Naive thymus-derived CD4-positive, alpha-beta T cell (primary cell): ENCODE measurements around the gene RNF225. TPM values are rescaled to one million over a fixed set of nuclear protein-coding genes. Genes with fewer than 3 reads are reported as not detected.

ENCODE experiments used
- ATAC-seq: fragments of 150-1000 bp; cut with Tn5 transposase; 2 replicates; pipeline ENCODE4 v1.10.0; 2021; ENCODE audit warnings: mild to moderate bottlenecking, moderate library complexity
- CTCF ChIA-PET: fragments of 350-600 bp; sonication (Branson Sonifier 250); formaldehyde crosslinking; loops from one replicate; lab custom pipeline; 2021; ENCODE audit warnings: antibody characterized with exemption; lab: Charles Lee
- POLR2A ChIA-PET: fragments of 350-600 bp; sonication (Branson Sonifier 250); formaldehyde crosslinking; loops from one replicate; lab custom pipeline; 2021; ENCODE audit warnings: antibody characterized with exemption, inconsistent platforms; lab: Charles Lee
- DNase-seq, 9 donors: peaks; one replicate each; pipeline versions ENCODE4 v3.0.0 to v3.0.0-alpha.2; 2020 to 2022; ENCODE audit warnings: mixed read lengths in 1 of 9
- H3K27ac ChIP-seq: one replicate; pipeline ENCODE4 v1.7.0; 2013; ENCODE audit warnings: mild to moderate bottlenecking, low read depth, low read length, moderate library complexity
- H3K27me3 ChIP-seq, 2 donors: one replicate each; pipeline ENCODE4 v1.7.0; 2013; ENCODE audit warnings: low read length in 2 of 2, mild to moderate bottlenecking in 2 of 2, moderate library complexity in 2 of 2; ENCODE audit not compliant: control insufficient read depth in 2 of 2, insufficient read depth in 2 of 2
- H3K36me3 ChIP-seq, 3 experiments: 1 replicate in 2 of 3; 2 replicates in 1 of 3; pipeline ENCODE4 v1.7.0; 2013; ENCODE audit warnings: low read length in 3 of 3, mild to moderate bottlenecking in 3 of 3, moderate library complexity in 1 of 3; ENCODE audit not compliant: insufficient read depth in 3 of 3, control insufficient read depth in 2 of 3
- H3K4me1 ChIP-seq, 2 donors: one replicate each; pipeline ENCODE4 v1.7.0; 2013; ENCODE audit warnings: low read length in 2 of 2, mild to moderate bottlenecking in 2 of 2, moderate library complexity in 1 of 2; ENCODE audit not compliant: control insufficient read depth in 2 of 2, insufficient read depth in 2 of 2
- H3K4me3 ChIP-seq: 2 replicates; pipeline ENCODE4 v1.7.0; 2013; ENCODE audit warnings: mild to moderate bottlenecking, low read length
- H3K9me3 ChIP-seq, 3 experiments: 1 replicate in 2 of 3; 2 replicates in 1 of 3; pipeline ENCODE4 v1.7.0; 2013; ENCODE audit warnings: low read length in 3 of 3; ENCODE audit not compliant: control insufficient read depth in 2 of 3
- H3K27ac Mint-ChIP-seq, 9 donors: one replicate each; pipeline ENCODE4 v1.8.0; 2020 to 2022; ENCODE audit warnings: mixed read lengths in 9 of 9, mild to moderate bottlenecking in 8 of 9, moderate library complexity in 5 of 9, inconsistent platforms in 2 of 9
- H3K27me3 Mint-ChIP-seq, 5 donors: one replicate each; pipeline ENCODE4 v1.8.0; 2021 to 2022; ENCODE audit warnings: mixed read lengths in 5 of 5, mild to moderate bottlenecking in 1 of 5
- H3K36me3 Mint-ChIP-seq, 5 donors: one replicate each; pipeline ENCODE4 v1.8.0; 2020 to 2022; ENCODE audit warnings: mixed read lengths in 5 of 5, mild to moderate bottlenecking in 3 of 5, inconsistent platforms in 1 of 5
- H3K4me1 Mint-ChIP-seq, 7 donors: one replicate each; pipeline ENCODE4 v1.8.0; 2020 to 2022; ENCODE audit warnings: mixed read lengths in 7 of 7, mild to moderate bottlenecking in 3 of 7, inconsistent platforms in 1 of 7
- H3K4me3 Mint-ChIP-seq, 10 donors: one replicate each; pipeline ENCODE4 v1.8.0; 2020 to 2022; ENCODE audit warnings: mild to moderate bottlenecking in 10 of 10, mixed read lengths in 10 of 10, moderate library complexity in 6 of 10, inconsistent platforms in 2 of 10
- H3K9me3 Mint-ChIP-seq, 11 donors: one replicate each; pipeline ENCODE4 v1.8.0; 2020 to 2022; ENCODE audit warnings: mixed read lengths in 11 of 11, mild to moderate bottlenecking in 4 of 11, inconsistent platforms in 1 of 11, moderate library complexity in 1 of 11
- intact Hi-C, 2 donors: fragments of 100-400 bp; cut with micrococcal nuclease; formaldehyde crosslinking; loops; one replicate each; pipeline ENCODE4 v1.15.1; 2023
- polyA plus RNA-seq, 2 donors: library from polyadenylated mRNA; unstranded; fragments of 300-500 nt; fragmentation: Illumina TruSeq; gene quantifications; one replicate each; pipeline ENCODE4 v1.2.3, GENCODE V29; 2021
- total RNA-seq, 6 experiments: library from RNA in 5 of 6; stranded (reverse) in 5 of 6; gene quantifications; 1 replicate in 5 of 6; 2 replicates in 1 of 6; pipeline ENCODE4 v1.2.3 and lab custom pipeline; 2021 to 2026

Gene RNF225
- total and polyA plus RNA-seq, 7 experiments from 2014 or later, result 0.32 to 0.53 (median 0.50) TPM; not detected in 3

GRCh38 chr19:58361900-58362271 is 33.6 kb upstream of the RNF225 start:
- Mint-ChIP-seq H3K4me3 (peak overlapping the region; percentile 89 to 99 (median 95)), H3K9me3 (no peaks in the 10 kb centered on the region), H3K27me3 (peaks cover 0 to 5% (median 0%) of the 10 kb centered on the region in 5 donors), H3K36me3 (no peaks in the 10 kb centered on the region), H3K27ac (peak overlapping the region; percentile 71 to 96 (median 90)), H3K4me1 (peaks cover 7 to 23% (median 11%) of the 10 kb centered on the region in 7 donors)
- peak; percentile 13 for ATAC-seq
- intact Hi-C loops, result loop anchor here (1.0 to 2.0 kb wide), 16 partner anchors 15 to 999 kb away; partner anchors contain the start of genes ERVK3-1 (in 2 of the 2), RPS5 (in 2 of the 2), ZNF132 (in 2 of the 2) and ZNF584 (in 2 of the 2)
- ChIA-PET CTCF (interaction anchor here (0.6 kb wide), 1 partner anchor 29 kb away, joined by 3 read pairs; no protein-coding TSS in a partner anchor), POLR2A (interaction anchor here (1.2 to 5.1 kb wide), 13 partner anchors 11 to 178 kb away, joined by 4 to 34 read pairs (median 8); partner anchors contain the start of genes ERVK3-1, RPS5, ZNF274 and ZNF324)
- Histone ChIP-seq H3K27me3 (no peaks in the 10 kb centered on the region), H3K36me3 (peaks cover 0 to 4% (median 0%) of the 10 kb centered on the region in 3 experiments), H3K9me3 (no peaks in the 10 kb centered on the region), H3K4me1 (peaks cover 5 to 8% of the 10 kb centered on the region in 2 donors), H3K4me3 (peak overlapping the region; percentile 99), H3K27ac (peak overlapping the region; percentile 78)
- peak in 1 of 9 donors; percentile 60 for DNase-seq

- peaks cover 5 to 7% of the 10 kb centered on the region in 2 donors for H3K4me1 ChIP-seq
- H3K9me3 Mint-ChIP-seq, result no peaks in the 10 kb centered on the region
- peaks cover 7 to 21% (median 11%) of the 10 kb centered on the region in 7 donors for H3K4me1 Mint-ChIP-seq
- peaks cover 0 to 4% (median 0%) of the 10 kb centered on the region in 3 experiments for H3K36me3 ChIP-seq
- no peaks in the 10 kb centered on the region for H3K27me3 ChIP-seq
- ChIA-PET POLR2A (interaction anchor here (0.7 to 5.1 kb wide), 24 partner anchors 11 to 360 kb away, joined by 3 to 34 read pairs (median 4); partner anchors contain the start of genes ERVK3-1, RNF225, RPS5 and ZBTB45), CTCF (interaction anchor here (0.6 to 0.9 kb wide), 2 partner anchors 17 to 29 kb away, joined by 3 read pairs; no protein-coding TSS in a partner anchor)
- H3K27ac Mint-ChIP-seq, result peak within 1 kb of the TSS; percentile 71 to 96 (median 90)
- DNase-seq (peak; percentile 91 to 96 (median 95)), ATAC-seq (peak; percentile 92)
- no peaks in the 10 kb centered on the region for H3K36me3 Mint-ChIP-seq
- no peaks in the 10 kb centered on the region for H3K9me3 ChIP-seq
- H3K4me3 ChIP-seq, result peak within 1 kb of the TSS; percentile 99
- H3K27ac ChIP-seq, result peak within 1 kb of the TSS; percentile 78
- intact Hi-C loops, result loop anchor here (1.0 to 2.0 kb wide), 16 partner anchors 15 to 999 kb away; partner anchors contain the start of genes ERVK3-1 (in 2 of the 2), RPS5 (in 2 of the 2), ZNF132 (in 2 of the 2) and ZNF584 (in 2 of the 2)
- peak within 1 kb of the TSS; percentile 89 to 99 (median 95) for H3K4me3 Mint-ChIP-seq
- peaks cover 0 to 5% (median 0%) of the 10 kb centered on the region in 5 donors for H3K27me3 Mint-ChIP-seq
Measured at GRCh38 chr19:58362272-58362994, 33.0 kb upstream of the RNF225 start, which contains the start of gene ZNF497. Gene ZNF497, minus strand, starts transcription at chr19:58362751. Its CDS starts 5,116 bp downstream, at chr19:58357635.

GRCh38 chr19:58364146-58364545 is 31.3 kb upstream of the RNF225 start:
- DNase-seq, result no peak
- ChIA-PET CTCF (interaction anchor here (0.6 kb wide), 1 partner anchor 85 kb away, joined by 4 read pairs; no protein-coding TSS in a partner anchor), POLR2A (interaction anchor here (1.0 to 5.1 kb wide), 6 partner anchors 9 to 181 kb away, joined by 3 to 34 read pairs (median 8); partner anchors contain the start of genes ZNF274 and ZSCAN22)
- H3K27ac ChIP-seq, result no peak overlapping the region
- H3K4me3 ChIP-seq, result no peak overlapping the region
- peaks cover 0 to 4% (median 0%) of the 10 kb centered on the region in 3 experiments for H3K36me3 ChIP-seq
- Mint-ChIP-seq H3K4me3 (peak overlapping the region in 6 of 10 donors; percentile 17 to 52 (median 35)), H3K36me3 (no peaks in the 10 kb centered on the region), H3K4me1 (peaks cover 7 to 17% (median 11%) of the 10 kb centered on the region in 7 donors), H3K27ac (no peak overlapping the region), H3K27me3 (peaks cover 0 to 2% (median 0%) of the 10 kb centered on the region in 5 donors), H3K9me3 (no peaks in the 10 kb centered on the region)
- H3K9me3 ChIP-seq, result no peaks in the 10 kb centered on the region
- peaks cover 4 to 5% of the 10 kb centered on the region in 2 donors for H3K4me1 ChIP-seq
- intact Hi-C loops, result no loop called here
- no peak for ATAC-seq
- no peaks in the 10 kb centered on the region for H3K27me3 ChIP-seq

DNA sequence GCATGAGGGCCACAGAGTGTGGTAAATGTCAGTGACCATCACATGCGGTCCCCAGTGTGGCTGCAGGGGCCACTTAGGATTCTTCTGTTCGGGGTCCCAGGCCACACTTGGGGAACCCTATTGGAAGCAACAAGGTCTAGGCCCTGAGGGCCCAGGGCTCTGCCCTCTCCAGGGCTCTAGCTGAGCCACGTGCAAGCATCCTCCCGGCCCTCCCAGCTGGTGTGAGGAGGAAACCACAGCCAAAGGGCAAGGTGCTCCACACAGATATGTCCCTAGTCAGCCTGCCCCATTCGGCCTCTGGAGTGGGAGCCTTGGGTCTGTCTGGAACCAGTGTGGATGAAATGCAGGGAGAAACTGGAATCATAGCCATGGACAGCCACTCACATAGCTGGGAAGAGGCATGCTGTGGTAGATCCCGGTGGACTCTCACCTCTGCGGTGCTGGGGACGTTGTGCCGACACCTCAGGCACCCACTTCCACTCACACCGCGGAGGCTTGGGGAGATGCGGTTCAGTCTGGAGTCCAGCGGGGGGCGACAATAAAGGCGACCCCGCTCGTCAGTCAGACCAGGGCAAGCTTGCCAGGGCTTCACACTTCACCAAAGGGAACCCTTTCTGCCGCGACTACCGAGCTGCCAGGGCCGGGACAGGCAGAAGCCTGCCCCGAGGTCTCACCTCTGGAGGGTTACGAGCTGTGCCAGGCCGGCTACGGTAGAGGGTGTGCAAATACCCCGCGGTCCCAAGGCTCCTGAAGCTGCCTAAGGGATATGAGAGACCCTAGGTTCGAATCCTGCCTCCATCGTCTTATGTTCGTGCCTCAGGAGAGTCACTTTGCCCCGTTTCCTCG is 28.6 kb upstream of the RNF225 start:
- H3K4me3 ChIP-seq, result no peak overlapping the region
- Mint-ChIP-seq H3K4me1 (peaks cover 5 to 9% (median 9%) of the 10 kb centered on the region in 7 donors), H3K27me3 (peaks cover 0 to 2% (median 0%) of the 10 kb centered on the region in 5 donors), H3K27ac (no peak overlapping the region), H3K36me3 (peaks cover 0 to 4% (median 0%) of the 10 kb centered on the region in 5 donors), H3K9me3 (no peaks in the 10 kb centered on the region), H3K4me3 (no peak overlapping the region)
- peaks cover 2 to 3% of the 10 kb centered on the region in 2 donors for H3K4me1 ChIP-seq
- POLR2A ChIA-PET, result interaction anchor here (0.6 kb wide), 1 partner anchor 1017 kb away, joined by 3 read pairs; no protein-coding TSS in a partner anchor
- peaks cover 0 to 4% (median 0%) of the 10 kb centered on the region in 3 experiments for H3K36me3 ChIP-seq
- no peaks in the 10 kb centered on the region for H3K27me3 ChIP-seq
- no peaks in the 10 kb centered on the region for H3K9me3 ChIP-seq
- DNase-seq (no peak), ATAC-seq (no peak)
- no peak overlapping the region for H3K27ac ChIP-seq
- CTCF ChIA-PET, result no interaction called here
- intact Hi-C loops, result no loop called here

- Mint-ChIP-seq H3K4me1 (peaks cover 0 to 2% (median 1%) of the 10 kb centered on the region in 7 donors), H3K27me3 (no peaks in the 10 kb centered on the region)
- intact Hi-C loops, result no loop called here
Measured at GRCh38 chr19:58367698-58368454, 27.6 kb upstream of the RNF225 start.

More at GRCh38 chr19:58367698-58368454, 27.6 kb upstream of the RNF225 start:
- POLR2A ChIA-PET, result no interaction called here
- Histone ChIP-seq H3K36me3 (no peaks in the 10 kb centered on the region), H3K4me3 (no peak overlapping the region), H3K4me1 (no peaks in the 10 kb centered on the region), H3K27me3 (no peaks in the 10 kb centered on the region), H3K27ac (no peak overlapping the region), H3K9me3 (no peaks in the 10 kb centered on the region)
- no peak overlapping the region for H3K27ac Mint-ChIP-seq
- peaks cover 0 to 4% (median 0%) of the 10 kb centered on the region in 5 donors for H3K36me3 Mint-ChIP-seq
- ATAC-seq (no peak), DNase-seq (no peak)
- CTCF ChIA-PET, result no interaction called here
- no peaks in the 10 kb centered on the region for H3K9me3 Mint-ChIP-seq
- H3K4me3 Mint-ChIP-seq, result no peak overlapping the region
